Trophoblast cell (in vitro differentiated cells and primary cell): ENCODE measurements around the gene ZFAND2A.
"Not testable (repeated sequence)": the region's sequence is repeated elsewhere in the genome, so short reads cannot be mapped to it uniquely, and the experiment has no call there.

Experiments
- DNase-seq, 2 donors: peaks; one replicate each; pipeline ENCODE4 v3.0.0-alpha.2; 2016
- H2AFZ ChIP-seq: 2 replicates; pipeline ENCODE4 v1.6.1; 2013; ENCODE audit warnings: low read length, moderate library complexity, mild to moderate bottlenecking; ENCODE audit not compliant: insufficient read depth, poor library complexity
- H2AK5ac ChIP-seq: 2 replicates; pipeline ENCODE4 v1.6.1; 2013; ENCODE audit warnings: mild to moderate bottlenecking, low read length
- H2BK120ac ChIP-seq: 2 replicates; pipeline ENCODE4 v1.6.1; 2013; ENCODE audit warnings: low read length, mild to moderate bottlenecking, moderate library complexity; ENCODE audit not compliant: insufficient read depth, poor library complexity
- H2BK12ac ChIP-seq: 2 replicates; pipeline ENCODE4 v1.6.1; 2013; ENCODE audit warnings: mild to moderate bottlenecking, low read length, moderate library complexity
- H2BK5ac ChIP-seq: 2 replicates; pipeline ENCODE4 v1.6.1; 2013; ENCODE audit warnings: low read length, low read depth, moderate library complexity, mild to moderate bottlenecking; ENCODE audit not compliant: poor library complexity
- H3K14ac ChIP-seq: 2 replicates; pipeline ENCODE4 v1.6.1; 2013; ENCODE audit warnings: mild to moderate bottlenecking, low read length
- H3K18ac ChIP-seq: 2 replicates; pipeline ENCODE4 v1.6.1; 2013; ENCODE audit warnings: mild to moderate bottlenecking, low read length
- H3K23ac ChIP-seq: 2 replicates; pipeline ENCODE4 v1.6.1; 2013; ENCODE audit warnings: low read length
- H3K27ac ChIP-seq: 2 replicates; pipeline ENCODE4 v1.5.1; 2013; ENCODE audit warnings: low read depth, mild to moderate bottlenecking, inconsistent platforms, low read length, moderate library complexity
- H3K27me3 ChIP-seq: 2 replicates; pipeline ENCODE4 v1.6.1; 2013; ENCODE audit warnings: inconsistent platforms, mild to moderate bottlenecking, low read length, moderate library complexity; ENCODE audit not compliant: insufficient read depth
- H3K36me3 ChIP-seq, 2 experiments: 1 replicate in 1 of 2; 2 replicates in 1 of 2; pipeline ENCODE4 v1.6.1; 2013; ENCODE audit warnings: low read length in 2 of 2, mild to moderate bottlenecking in 2 of 2, moderate library complexity in 1 of 2; ENCODE audit not compliant: insufficient read depth in 2 of 2, control insufficient read depth in 1 of 2
- H3K4ac ChIP-seq: 2 replicates; pipeline ENCODE4 v1.6.1; 2013; ENCODE audit warnings: low read depth, mild to moderate bottlenecking, low read length, moderate library complexity
- H3K4me1 ChIP-seq, 2 experiments: 1 replicate in 1 of 2; 2 replicates in 1 of 2; pipeline ENCODE4 v1.6.1; 2013; ENCODE audit warnings: low read length in 2 of 2, mild to moderate bottlenecking in 2 of 2, moderate library complexity in 1 of 2; ENCODE audit not compliant: insufficient read depth in 2 of 2, control insufficient read depth in 1 of 2
- H3K4me2 ChIP-seq: 2 replicates; pipeline ENCODE4 v1.6.1; 2013; ENCODE audit warnings: inconsistent platforms, mild to moderate bottlenecking, low read length, moderate library complexity
- H3K4me3 ChIP-seq: 2 replicates; pipeline ENCODE4 v1.5.1; 2013; ENCODE audit warnings: mild to moderate bottlenecking, low read depth, low read length, inconsistent platforms
- H3K79me1 ChIP-seq: one replicate; pipeline ENCODE4 v1.6.1; 2013; ENCODE audit warnings: low read length
- H3K79me2 ChIP-seq: 2 replicates; pipeline ENCODE4 v1.6.1; 2013; ENCODE audit warnings: low read length, mild to moderate bottlenecking; ENCODE audit not compliant: control insufficient read depth, insufficient read depth, poor library complexity
- H3K9ac ChIP-seq: 2 replicates; pipeline ENCODE4 v1.6.1; 2013; ENCODE audit warnings: mild to moderate bottlenecking, low read length
- H3K9me3 ChIP-seq: 2 replicates; pipeline ENCODE4 v1.6.1; 2013; ENCODE audit warnings: low read depth, mild to moderate bottlenecking, control low read depth, inconsistent platforms, low read length; ENCODE audit not compliant: insufficient read depth
- H4K12ac ChIP-seq: 2 replicates; pipeline ENCODE4 v1.6.1; 2013; ENCODE audit warnings: low read depth, mild to moderate bottlenecking, low read length, moderate library complexity
- H4K8ac ChIP-seq: 2 replicates; pipeline ENCODE4 v1.6.1; 2013; ENCODE audit warnings: low read depth, mild to moderate bottlenecking, low read length, moderate library complexity
- H4K91ac ChIP-seq: one replicate; pipeline ENCODE4 v1.6.1; 2013; ENCODE audit warnings: low read depth, mild to moderate bottlenecking, low read length, moderate library complexity
- WGBS: extraction: QIAGEN DNeasy Blood & Tissue Kit; methylation state at CpG from one replicate; pipeline ENCODE4 v1.1.7; 2013; ENCODE audit warnings: missing lambda C conversion rate; ENCODE audit not compliant: insufficient read length, insufficient coverage; ENCODE audit errors: extremely low coverage; 5-methylcytosine and 5-hydroxymethylcytosine counted together

Gene ZFAND2A

DNA sequence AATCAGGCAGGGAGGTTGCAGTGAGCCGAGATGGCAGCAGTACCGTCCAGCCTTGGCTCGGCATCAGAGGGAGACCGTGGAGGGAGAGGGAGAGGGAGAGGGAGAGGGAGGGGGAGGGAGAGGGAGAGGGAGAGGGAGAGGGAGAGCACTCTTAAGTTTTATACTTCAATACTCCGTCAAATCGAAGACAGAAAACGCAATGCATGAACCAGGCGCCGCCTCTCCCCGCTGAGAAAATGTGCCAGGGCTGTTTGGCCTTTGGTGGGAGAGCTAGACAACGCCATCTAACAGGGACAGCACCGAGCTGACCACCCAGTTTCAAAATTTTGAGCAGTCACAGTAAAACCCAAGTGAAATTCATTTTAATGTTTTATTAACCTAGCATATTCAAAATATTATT, 12.1 kb downstream of the ZFAND2A start:
- H4K8ac ChIP-seq, result not testable (repeated sequence)
- WGBS, result no CpG with 5 or more reads among the region's 12 CpGs

DNA sequence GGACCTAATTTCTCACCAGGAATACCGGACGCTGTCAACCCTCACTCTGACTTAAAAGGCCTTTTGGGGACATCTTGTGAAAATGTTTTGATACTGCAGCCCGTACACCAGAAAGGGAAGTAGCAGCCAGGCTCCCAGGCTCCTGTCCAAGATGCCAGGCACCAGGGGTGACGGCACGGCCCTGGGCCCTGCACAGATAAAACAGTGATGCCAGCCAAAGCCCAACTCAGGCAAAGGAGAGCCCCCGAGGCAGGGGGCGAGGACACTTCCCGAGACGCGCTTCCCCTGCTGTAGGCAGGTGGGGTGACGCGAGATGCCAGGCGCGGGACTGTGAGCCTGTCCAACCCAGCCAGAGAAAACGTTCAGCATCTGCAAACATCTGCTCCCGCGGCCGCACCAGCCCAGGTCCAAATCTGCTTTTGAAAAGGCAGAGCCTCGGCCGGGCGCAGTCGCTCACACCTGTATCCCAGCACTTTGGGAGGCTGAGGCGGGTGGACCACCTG, 15.7 kb downstream of the ZFAND2A start:
- H3K18ac ChIP-seq, result no peak overlapping the region
- DNase-seq, result no peak
- no peaks in the 10 kb centered on the region for H3K79me2 ChIP-seq
- no peak overlapping the region for H2BK5ac ChIP-seq
- H4K91ac ChIP-seq, result no peak overlapping the region
- H3K36me3 ChIP-seq, result peaks cover 0 to 3% of the 10 kb centered on the region in 2 experiments
- H3K4me1 ChIP-seq, result no peaks in the 10 kb centered on the region
- no peak overlapping the region for H4K8ac ChIP-seq
- no peaks in the 10 kb centered on the region for H3K9me3 ChIP-seq
- no peak overlapping the region for H3K4me3 ChIP-seq
- H3K4ac ChIP-seq, result no peak overlapping the region
- H2AFZ ChIP-seq, result no peak overlapping the region
- WGBS, result no CpG with 5 or more reads among the region's 23 CpGs
- H3K79me1 ChIP-seq, result no peaks in the 10 kb centered on the region
- H3K27me3 ChIP-seq, result no peaks in the 10 kb centered on the region
- H2BK12ac ChIP-seq, result no peak overlapping the region
- no peak overlapping the region for H3K23ac ChIP-seq
- no peak overlapping the region for H4K12ac ChIP-seq
- H3K27ac ChIP-seq, result no peak overlapping the region
- H3K14ac ChIP-seq, result no peak overlapping the region
- H3K9ac ChIP-seq, result no peak overlapping the region
- no peak overlapping the region for H2BK120ac ChIP-seq
- H2AK5ac ChIP-seq, result no peak overlapping the region
- H3K4me2 ChIP-seq, result no peak overlapping the region

More for the DNA sequence above, 12.1 kb downstream of the ZFAND2A start:
- not testable (repeated sequence) for H2BK120ac ChIP-seq, H4K12ac ChIP-seq, H2BK12ac ChIP-seq, H3K27ac ChIP-seq, H2AFZ ChIP-seq, DNase-seq, H3K9me3 ChIP-seq, H3K23ac ChIP-seq, H3K4me2 ChIP-seq, H3K27me3 ChIP-seq, H3K4me3 ChIP-seq, H2BK5ac ChIP-seq, H2AK5ac ChIP-seq, H3K9ac ChIP-seq, H3K4ac ChIP-seq, H3K79me1 ChIP-seq, H3K79me2 ChIP-seq, H3K14ac ChIP-seq, H4K91ac ChIP-seq, H3K18ac ChIP-seq, H3K4me1 ChIP-seq
- peaks cover 14 to 26% of the 10 kb centered on the region in 2 experiments for H3K36me3 ChIP-seq

DNA sequence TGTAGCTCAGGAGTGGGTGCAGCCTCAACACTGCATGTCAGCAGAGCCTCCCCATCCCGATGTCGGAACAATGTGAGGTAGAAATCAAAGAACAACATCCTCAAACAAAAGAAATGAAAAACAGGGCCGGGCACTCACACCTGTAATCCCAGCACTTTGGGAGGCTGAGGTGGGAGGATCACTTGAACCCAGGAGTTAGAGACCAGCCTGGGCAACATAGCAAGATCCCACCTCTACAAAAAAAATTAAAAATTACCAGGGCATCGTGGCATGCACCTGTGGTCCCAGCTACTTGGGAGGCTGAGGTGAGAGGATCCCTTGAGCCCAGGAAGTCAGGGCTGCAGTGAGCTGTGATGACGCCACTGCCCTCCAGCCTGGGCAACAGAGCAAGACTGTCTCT, 17.0 kb downstream of the ZFAND2A start:
- not testable (repeated sequence) for H2AFZ ChIP-seq, H3K4ac ChIP-seq, H3K4me2 ChIP-seq, H3K36me3 ChIP-seq, H3K79me2 ChIP-seq, H2BK12ac ChIP-seq, H3K27ac ChIP-seq, H3K23ac ChIP-seq, H3K9ac ChIP-seq, H3K27me3 ChIP-seq, H2BK120ac ChIP-seq, H3K4me3 ChIP-seq, H4K91ac ChIP-seq, H4K8ac ChIP-seq, H3K79me1 ChIP-seq, H3K9me3 ChIP-seq, H3K18ac ChIP-seq, H3K14ac ChIP-seq, H4K12ac ChIP-seq, DNase-seq, H3K4me1 ChIP-seq, H2BK5ac ChIP-seq, H2AK5ac ChIP-seq
- WGBS, result no CpG with 5 or more reads among the region's 5 CpGs

DNA sequence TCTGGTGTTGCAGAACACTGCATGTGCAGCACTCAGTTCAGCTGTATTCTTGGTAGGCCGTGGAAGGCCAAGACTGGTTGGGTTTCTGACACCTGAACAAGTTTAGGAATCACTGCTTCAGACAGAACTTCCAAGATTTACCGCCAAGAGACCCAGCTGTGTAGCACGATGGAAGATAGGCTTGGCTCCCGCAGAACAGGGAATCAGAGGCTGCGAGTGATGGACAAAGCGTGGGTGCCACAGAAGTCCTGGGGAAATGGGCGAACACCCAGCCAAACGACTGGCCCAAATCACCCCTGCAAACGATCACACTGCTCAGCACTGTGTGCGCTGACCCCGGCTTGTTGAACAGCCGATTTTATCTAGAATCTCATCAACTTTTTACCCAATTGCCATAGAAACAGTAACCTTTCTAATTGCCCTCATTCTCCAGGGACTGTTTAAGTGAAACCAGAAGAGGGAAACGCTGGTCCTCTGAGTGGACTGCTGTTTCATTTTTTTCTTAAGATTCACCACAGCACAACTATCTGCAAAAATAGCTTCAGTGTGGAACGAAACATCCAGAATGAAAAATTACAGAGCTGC, 17.9 kb downstream of the ZFAND2A start:
- Histone ChIP-seq H2BK5ac (no peak overlapping the region), H3K4ac (no peak overlapping the region), H3K9me3 (no peaks in the 10 kb centered on the region), H2BK120ac (no peak overlapping the region), H3K79me2 (no peaks in the 10 kb centered on the region), H3K18ac (no peak overlapping the region), H3K4me2 (no peak overlapping the region), H4K8ac (no peak overlapping the region), H3K14ac (no peak overlapping the region), H3K9ac (no peak overlapping the region), H2AFZ (no peak overlapping the region), H3K27me3 (no peaks in the 10 kb centered on the region), H3K27ac (no peak overlapping the region), H3K23ac (no peak overlapping the region), H3K4me3 (no peak overlapping the region), H2BK12ac (no peak overlapping the region), H3K36me3 (no peaks in the 10 kb centered on the region), H2AK5ac (no peak overlapping the region), H3K79me1 (peaks cover 3% of the 10 kb centered on the region), H4K91ac (no peak overlapping the region), H4K12ac (no peak overlapping the region), H3K4me1 (peaks cover 5% of the 10 kb centered on the region in 2 experiments)
- DNase-seq, result no peak
- WGBS, result no CpG with 5 or more reads among the region's 14 CpGs
